ENCODE data around the gene OLFM4. TPM values are rescaled to one million over a fixed set of nuclear protein-coding genes. Genes with fewer than 3 reads are reported as not detected.

Gene OLFM4
- total RNA-seq, 1 experiment from 2014 or later = not detected

DNA sequence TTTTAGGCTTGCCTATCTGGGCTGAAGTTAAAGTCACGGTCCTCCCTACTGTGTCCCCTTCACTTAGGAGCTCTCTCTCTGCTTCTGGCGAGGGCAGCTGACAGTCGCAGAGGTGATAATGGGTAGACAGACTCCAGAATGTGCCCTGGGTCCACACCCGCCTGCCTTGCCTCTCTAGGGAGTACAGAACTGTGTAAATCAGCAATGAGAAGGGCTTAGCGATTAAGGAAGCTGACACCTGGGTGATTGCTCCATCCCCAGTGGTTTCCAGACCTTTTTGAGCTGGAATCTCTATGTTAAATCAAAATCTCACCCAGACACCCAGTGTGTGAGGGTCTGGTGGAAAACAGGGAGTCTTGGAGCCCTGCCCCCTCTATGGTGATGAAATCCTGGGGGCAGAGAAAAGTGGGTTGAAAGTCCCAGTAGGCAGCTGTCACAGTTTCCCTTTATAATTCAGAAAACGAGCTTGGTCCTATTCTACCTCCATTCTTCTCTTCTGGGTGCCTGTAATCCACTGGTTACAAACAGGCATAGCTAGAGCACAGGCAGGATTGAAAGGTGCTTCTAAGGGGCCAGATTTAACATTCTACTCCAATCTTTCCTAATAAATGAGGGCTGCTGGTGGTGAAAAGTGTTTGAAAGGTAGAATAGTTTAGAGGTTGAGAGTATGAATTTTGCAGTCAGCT, 46.9 kb downstream of the OLFM4 start:
- in situ Hi-C loops (cut with HindIII; ENCODE audit: low pct_unique_long_range_greater_than_20kb, low sequenced_read_pairs) = no loop called here
- Histone ChIP-seq H3K4me3 (ENCODE audit: low read depth in 2 of 2, low read length in 2 of 2) (no peak overlapping the region), H3K27me3 (ENCODE audit: control insufficient read depth, insufficient read depth, low read length) (no peaks in the 10 kb centered on the region), H3K36me3 (ENCODE audit: control insufficient read depth, insufficient read depth, low read length) (no peaks in the 10 kb centered on the region), H3K27ac (ENCODE audit: low read length) (no peak overlapping the region), H3K4me1 (ENCODE audit: control insufficient read depth, insufficient read depth, low read length) (no peaks in the 10 kb centered on the region), H3K9me3 (ENCODE audit: control insufficient read depth, insufficient read depth, low read depth, low read length) (no peaks in the 10 kb centered on the region)
- DNase-seq (ENCODE audit: low read depth, low spot score) (no peak), ATAC-seq (no peak)
- CTCF ChIA-PET = no interaction called here
- POLR2A ChIA-PET = no interaction called here
- no TSS peak for BruUV-seq (replicated peaks)
- intact Hi-C loops (cut with micrococcal nuclease; ENCODE audit: unreplicated experiment) = no loop called here
- TF ChIP-seq SIN3A (IDR thresholded peaks at IDR 0.05; ENCODE audit: borderline replicate concordance, insufficient read depth, low read depth, low read length) (no peak), TCF7L2 (IDR thresholded peaks at IDR 0.05; ENCODE audit: low read depth, low read length) (no peak), POLR2AphosphoS5 (IDR thresholded peaks at IDR 0.05; ENCODE audit: low read depth, low read length) (no peak)
- TF ChIP-seq, protein P1, sequence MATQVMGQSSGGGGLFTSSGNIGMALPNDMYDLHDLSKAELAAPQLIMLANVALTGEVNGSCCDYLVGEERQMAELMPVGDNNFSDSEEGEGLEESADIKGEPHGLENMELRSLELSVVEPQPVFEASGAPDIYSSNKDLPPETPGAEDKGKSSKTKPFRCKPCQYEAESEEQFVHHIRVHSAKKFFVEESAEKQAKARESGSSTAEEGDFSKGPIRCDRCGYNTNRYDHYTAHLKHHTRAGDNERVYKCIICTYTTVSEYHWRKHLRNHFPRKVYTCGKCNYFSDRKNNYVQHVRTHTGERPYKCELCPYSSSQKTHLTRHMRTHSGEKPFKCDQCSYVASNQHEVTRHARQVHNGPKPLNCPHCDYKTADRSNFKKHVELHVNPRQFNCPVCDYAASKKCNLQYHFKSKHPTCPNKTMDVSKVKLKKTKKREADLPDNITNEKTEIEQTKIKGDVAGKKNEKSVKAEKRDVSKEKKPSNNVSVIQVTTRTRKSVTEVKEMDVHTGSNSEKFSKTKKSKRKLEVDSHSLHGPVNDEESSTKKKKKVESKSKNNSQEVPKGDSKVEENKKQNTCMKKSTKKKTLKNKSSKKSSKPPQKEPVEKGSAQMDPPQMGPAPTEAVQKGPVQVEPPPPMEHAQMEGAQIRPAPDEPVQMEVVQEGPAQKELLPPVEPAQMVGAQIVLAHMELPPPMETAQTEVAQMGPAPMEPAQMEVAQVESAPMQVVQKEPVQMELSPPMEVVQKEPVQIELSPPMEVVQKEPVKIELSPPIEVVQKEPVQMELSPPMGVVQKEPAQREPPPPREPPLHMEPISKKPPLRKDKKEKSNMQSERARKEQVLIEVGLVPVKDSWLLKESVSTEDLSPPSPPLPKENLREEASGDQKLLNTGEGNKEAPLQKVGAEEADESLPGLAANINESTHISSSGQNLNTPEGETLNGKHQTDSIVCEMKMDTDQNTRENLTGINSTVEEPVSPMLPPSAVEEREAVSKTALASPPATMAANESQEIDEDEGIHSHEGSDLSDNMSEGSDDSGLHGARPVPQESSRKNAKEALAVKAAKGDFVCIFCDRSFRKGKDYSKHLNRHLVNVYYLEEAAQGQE (IDR thresholded peaks at IDR 0.05; ENCODE audit: insufficient read depth in 1 of 2, low read depth in 2 of 2, low read length in 1 of 2) = no peak
- TF ChIP-seq, protein P2, sequence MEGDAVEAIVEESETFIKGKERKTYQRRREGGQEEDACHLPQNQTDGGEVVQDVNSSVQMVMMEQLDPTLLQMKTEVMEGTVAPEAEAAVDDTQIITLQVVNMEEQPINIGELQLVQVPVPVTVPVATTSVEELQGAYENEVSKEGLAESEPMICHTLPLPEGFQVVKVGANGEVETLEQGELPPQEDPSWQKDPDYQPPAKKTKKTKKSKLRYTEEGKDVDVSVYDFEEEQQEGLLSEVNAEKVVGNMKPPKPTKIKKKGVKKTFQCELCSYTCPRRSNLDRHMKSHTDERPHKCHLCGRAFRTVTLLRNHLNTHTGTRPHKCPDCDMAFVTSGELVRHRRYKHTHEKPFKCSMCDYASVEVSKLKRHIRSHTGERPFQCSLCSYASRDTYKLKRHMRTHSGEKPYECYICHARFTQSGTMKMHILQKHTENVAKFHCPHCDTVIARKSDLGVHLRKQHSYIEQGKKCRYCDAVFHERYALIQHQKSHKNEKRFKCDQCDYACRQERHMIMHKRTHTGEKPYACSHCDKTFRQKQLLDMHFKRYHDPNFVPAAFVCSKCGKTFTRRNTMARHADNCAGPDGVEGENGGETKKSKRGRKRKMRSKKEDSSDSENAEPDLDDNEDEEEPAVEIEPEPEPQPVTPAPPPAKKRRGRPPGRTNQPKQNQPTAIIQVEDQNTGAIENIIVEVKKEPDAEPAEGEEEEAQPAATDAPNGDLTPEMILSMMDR (IDR thresholded peaks at IDR 0.05) = no peak

DNA sequence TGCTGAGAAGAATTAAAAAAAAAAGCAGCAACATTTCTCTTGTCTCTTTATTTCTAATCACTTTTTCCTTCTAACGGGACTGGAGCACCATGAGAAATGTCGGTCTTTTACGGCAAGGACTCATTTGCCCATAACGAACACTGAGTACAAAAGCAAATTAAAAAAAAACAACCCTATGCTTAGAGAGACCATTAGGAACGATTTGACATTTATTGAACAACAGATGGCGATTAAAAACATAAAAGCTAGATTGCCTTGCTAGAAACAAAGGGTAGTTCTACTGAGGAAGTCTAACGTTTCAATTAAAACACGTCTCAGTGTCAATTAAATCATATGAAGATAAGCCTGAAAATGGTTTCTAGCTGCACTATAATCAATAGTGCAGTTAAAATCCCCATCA, 51.1 kb downstream of the OLFM4 start:
- no peaks in the 10 kb centered on the region for H3K9me3 ChIP-seq (ENCODE audit: control insufficient read depth, insufficient read depth, low read depth, low read length)
- ATAC-seq (no peak), DNase-seq (ENCODE audit: low read depth, low spot score) (no peak)
- no peaks in the 10 kb centered on the region for H3K4me1 ChIP-seq (ENCODE audit: control insufficient read depth, insufficient read depth, low read length)
- no TSS peak for BruUV-seq (replicated peaks)
- POLR2A ChIA-PET = no interaction called here
- in situ Hi-C loops (cut with HindIII; ENCODE audit: low pct_unique_long_range_greater_than_20kb, low sequenced_read_pairs) (no loop called here), intact Hi-C loops (cut with micrococcal nuclease; ENCODE audit: unreplicated experiment) (no loop called here)
- TF ChIP-seq POLR2AphosphoS5 (IDR thresholded peaks at IDR 0.05; ENCODE audit: low read depth, low read length) (no peak), TCF7L2 (IDR thresholded peaks at IDR 0.05; ENCODE audit: low read depth, low read length) (no peak), SIN3A (IDR thresholded peaks at IDR 0.05; ENCODE audit: borderline replicate concordance, insufficient read depth, low read depth, low read length) (no peak)
- TF ChIP-seq, protein P2 (IDR thresholded peaks at IDR 0.05) = no peak
- TF ChIP-seq, protein P1 (IDR thresholded peaks at IDR 0.05; ENCODE audit: insufficient read depth in 1 of 2, low read depth in 2 of 2, low read length in 1 of 2) = no peak
- H3K27ac ChIP-seq (ENCODE audit: low read length) = no peak overlapping the region
- no peaks in the 10 kb centered on the region for H3K27me3 ChIP-seq (ENCODE audit: control insufficient read depth, insufficient read depth, low read length)
- no peak overlapping the region for H3K4me3 ChIP-seq (ENCODE audit: low read depth in 2 of 2, low read length in 2 of 2)
- H3K36me3 ChIP-seq (ENCODE audit: control insufficient read depth, insufficient read depth, low read length) = no peaks in the 10 kb centered on the region
- CTCF ChIA-PET = no interaction called here
